Transverse colon (tissue), 4 donors: Measurements from ENCODE around the gene TGOLN2. TPM values are rescaled to one million over a fixed set of nuclear protein-coding genes. Genes with fewer than 3 reads are reported as not detected.
"Not testable (repeated sequence)": the region's sequence is repeated elsewhere in the genome, so short reads cannot be mapped to it uniquely, and the experiment has no call there.

Experiments
- DNase-seq: peaks from one replicate; pipeline ENCODE4 v3.0.0-alpha.2; 2019
- H3K27ac ChIP-seq, 4 donors: fragments of 200-600 bp; sonication (generic); 2 replicates each; pipeline ENCODE4 v1.5.1; 2016 to 2018; ENCODE audit warnings: inconsistent platforms in 4 of 4
- H3K27me3 ChIP-seq: fragments of 200-600 bp; sonication (generic); 2 replicates; pipeline ENCODE4 v1.5.1; 2017; ENCODE audit warnings: inconsistent platforms
- H3K36me3 ChIP-seq, 4 donors: fragments of 200-600 bp; sonication (generic); 2 replicates each; pipeline ENCODE4 v1.5.1; 2017 to 2019; ENCODE audit warnings: inconsistent platforms in 4 of 4
- H3K4me1 ChIP-seq, 4 donors: fragments of 200-600 bp; sonication (generic); 2 replicates each; pipeline ENCODE4 v1.5.1; 2017 to 2020; ENCODE audit warnings: inconsistent platforms in 4 of 4
- H3K4me3 ChIP-seq, 4 donors: fragments of 200-600 bp; sonication (generic); 1 replicate in 1 of 4; 2 replicates in 3 of 4; pipeline versions ENCODE4 v1.5.1 to v1.6.1; 2017 to 2019; ENCODE audit warnings: inconsistent platforms in 4 of 4
- H3K9me3 ChIP-seq, 2 donors: fragments of 200-600 bp; sonication (generic); 2 replicates each; pipeline ENCODE4 v1.5.1; 2017 to 2019; ENCODE audit warnings: inconsistent platforms in 2 of 2
- CTCF ChIP-seq, 5 experiments: fragments of 200-600 bp in 3 of 5; fragments of 450-650 bp in 2 of 5; sonication (generic) in 3 of 5; IDR thresholded peaks; 1 replicate in 2 of 5; 2 replicates in 3 of 5; pipeline ENCODE4 v1.5.1; 2016 to 2017; ENCODE audit warnings: antibody characterized with exemption in 5 of 5, inconsistent platforms in 3 of 5, mild to moderate bottlenecking in 2 of 5, moderate library complexity in 1 of 5
- EP300 ChIP-seq: sonication (generic); formaldehyde crosslinking; IDR thresholded peaks from one replicate; pipeline ENCODE4 v1.6.1; 2017; ENCODE audit warnings: antibody characterized with exemption, low read depth
- POLR2A ChIP-seq: fragments of 450-650 bp; IDR thresholded peaks from one replicate; pipeline ENCODE4 v1.6.1; 2016; ENCODE audit warnings: antibody characterized with exemption, mild to moderate bottlenecking, moderate library complexity
- POLR2AphosphoS5 ChIP-seq, 3 donors: sonication (generic); formaldehyde crosslinking; IDR thresholded peaks; one replicate each; pipeline ENCODE4 v1.6.1; 2016; ENCODE audit warnings: antibody characterized with exemption in 3 of 3
- WGBS, 2 donors: methylation state at CpG; one replicate each; pipeline ENCODE4 v1.1.5; 2018; ENCODE audit warnings: low coverage in 1 of 2; 5-methylcytosine and 5-hydroxymethylcytosine counted together
- in situ Hi-C, 4 donors: fragments of 200-750 bp; cut with MboI; loops; one replicate each; pipeline versions ENCODE4 v1.15.0 to v1.15.1; 2017; ENCODE audit warnings: low sequenced_read_pairs in 3 of 4, low pct_ligation_motif_present in 1 of 4, low pct_unique_long_range_greater_than_20kb in 1 of 4
- intact Hi-C: fragments of 100-400 bp; cut with DNase I; formaldehyde crosslinking; loops from one replicate; pipeline ENCODE4 v1.15.1; 2023; ENCODE audit warnings: low total_unique reads
- total RNA-seq, 4 donors: library from RNA; depleted of rRNA; stranded (reverse); fragments of >200 nt; gene quantifications; one replicate each; pipeline ENCODE4 v1.1.0, GENCODE V29; 2016

TGOLN2 gene
- total RNA-seq, 4 donors from 2014 or later: 113 to 234 (median 232) TPM

DNA sequence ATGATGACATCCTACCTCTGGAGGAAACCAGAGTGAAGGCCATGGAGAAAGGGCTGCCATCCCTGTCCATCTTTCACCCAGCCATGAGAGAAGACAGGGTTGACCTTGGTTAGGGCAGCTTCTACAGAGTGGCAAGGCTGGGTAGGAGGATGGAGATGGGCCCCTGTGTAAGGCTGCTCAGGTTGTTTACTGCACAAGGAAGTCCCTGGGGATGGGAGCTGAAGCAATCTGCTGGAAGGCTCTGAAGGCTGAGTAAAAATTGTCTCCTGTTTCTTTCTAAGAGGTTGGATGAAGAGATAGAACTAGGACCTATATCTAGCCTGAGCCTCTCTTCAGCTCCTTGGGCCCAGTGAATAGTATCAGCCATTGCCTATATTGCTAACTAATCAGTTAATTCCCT lies 41.1 kb upstream of the TGOLN2 start:
- no peak overlapping the region for H3K4me3 ChIP-seq
- no peaks in the 10 kb centered on the region for H3K27me3 ChIP-seq
- TF ChIP-seq CTCF (IDR thresholded peaks at IDR 0.05) (no peak), POLR2A (no peak), EP300 (no peak), POLR2AphosphoS5 (IDR thresholded peaks at IDR 0.05) (no peak)
- peaks cover 0 to 19% (median 0%) of the 10 kb centered on the region in 4 donors for H3K36me3 ChIP-seq
- DNase-seq: no peak
- H3K9me3 ChIP-seq: no peaks in the 10 kb centered on the region
- peaks cover 0 to 8% (median 2%) of the 10 kb centered on the region in 4 donors for H3K4me1 ChIP-seq
- H3K27ac ChIP-seq: no peak overlapping the region
- in situ Hi-C loops: no loop called here
- intact Hi-C loops: no loop called here

- DNase-seq: no peak
- H3K27me3 ChIP-seq: no peaks in the 10 kb centered on the region
- intact Hi-C loops: no loop called here
- H3K27ac ChIP-seq: no peak overlapping the region
- H3K4me1 ChIP-seq: peaks cover 0 to 8% (median 2%) of the 10 kb centered on the region in 4 donors
- no peak overlapping the region for H3K4me3 ChIP-seq
- H3K36me3 ChIP-seq: peaks cover 0 to 15% (median 4%) of the 10 kb centered on the region in 4 donors
- TF ChIP-seq POLR2AphosphoS5 (IDR thresholded peaks at IDR 0.05) (no peak), CTCF (IDR thresholded peaks at IDR 0.05) (no peak), POLR2A (no peak), EP300 (no peak)
- no peaks in the 10 kb centered on the region for H3K9me3 ChIP-seq
- 87 to 89% methylated on average over 5 of the region's 5 CpGs for WGBS, 2 donors
- in situ Hi-C loops: no loop called here
Observed at GRCh38 chr2:85367180-85367579, 39.4 kb upstream of the TGOLN2 start.

GRCh38 chr2:85362653-85363387 lies 35.0 kb upstream of the TGOLN2 start:
- H3K4me3 ChIP-seq, H3K4me1 ChIP-seq, H3K27me3 ChIP-seq, H3K27ac ChIP-seq, DNase-seq, H3K36me3 ChIP-seq, H3K9me3 ChIP-seq, in situ Hi-C loops, intact Hi-C loops: not testable (repeated sequence)
- WGBS, 2 donors: 86 to 92% methylated on average over 4 to 5 of the region's 5 CpGs

DNA sequence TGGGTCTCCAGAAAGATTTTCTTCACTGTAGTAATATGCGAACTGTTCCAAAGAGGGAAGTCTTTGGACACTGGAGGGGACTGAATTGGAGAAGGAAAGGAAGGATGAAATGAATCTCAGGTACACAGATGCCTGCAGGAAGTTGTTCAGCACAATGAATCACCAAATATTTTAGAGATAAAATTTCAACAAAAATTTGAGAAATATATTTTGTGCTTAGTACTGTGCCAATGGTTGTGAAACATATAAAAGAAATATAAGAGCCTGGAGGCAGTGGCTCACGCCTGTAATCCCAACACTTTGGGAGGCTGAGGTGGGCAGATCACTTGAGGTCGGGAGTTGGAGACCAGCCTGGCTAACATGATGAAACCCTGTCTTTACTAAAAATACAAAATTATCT lies 29.9 kb upstream of the TGOLN2 start:
- in situ Hi-C loops: no loop called here
- Histone ChIP-seq H3K27ac (no peak overlapping the region), H3K27me3 (no peaks in the 10 kb centered on the region), H3K9me3 (no peaks in the 10 kb centered on the region), H3K4me3 (no peak overlapping the region), H3K4me1 (peaks cover 5 to 26% (median 16%) of the 10 kb centered on the region in 4 donors), H3K36me3 (peaks cover 0 to 8% (median 0%) of the 10 kb centered on the region in 4 donors)
- WGBS, 2 donors: 88 to 94% methylated on average over 3 of the region's 3 CpGs
- no peak for TF ChIP-seq CTCF (IDR thresholded peaks at IDR 0.05)
- no peak for TF ChIP-seq POLR2A
- no peak for TF ChIP-seq EP300
- no peak for TF ChIP-seq POLR2AphosphoS5 (IDR thresholded peaks at IDR 0.05)
- DNase-seq: no peak
- intact Hi-C loops: no loop called here

DNA sequence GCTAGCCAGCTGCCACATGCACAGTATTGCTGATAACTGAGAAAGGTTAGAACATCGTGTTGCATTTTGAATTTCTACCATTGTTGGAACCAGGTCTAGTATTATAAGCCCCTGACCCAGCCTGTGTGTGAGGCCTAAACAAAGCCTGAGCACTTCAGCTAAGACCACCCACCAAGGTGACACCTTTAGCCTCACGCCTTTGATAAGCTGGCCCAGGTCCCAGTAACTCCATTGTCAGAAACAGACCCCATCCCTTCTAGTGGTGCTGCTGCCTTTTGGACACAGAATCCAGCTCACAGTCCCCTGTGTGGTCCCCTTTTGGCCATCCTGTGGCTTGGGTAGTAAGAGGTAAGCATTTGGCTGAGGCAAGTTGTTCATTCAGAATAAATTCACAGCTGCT lies 28.4 kb upstream of the TGOLN2 start:
- 80% methylated on average over 2 of the region's 2 CpGs; no CpG with 5 or more reads in 1 of the 2 donors for WGBS, 2 donors
- intact Hi-C loops: no loop called here

More for the DNA sequence above, 28.4 kb upstream of the TGOLN2 start:
- DNase-seq: no peak
- TF ChIP-seq EP300: no peak
- no peak for TF ChIP-seq CTCF (IDR thresholded peaks at IDR 0.05)
- no peak for TF ChIP-seq POLR2AphosphoS5 (IDR thresholded peaks at IDR 0.05)
- H3K4me1 ChIP-seq: peaks cover 7 to 30% (median 20%) of the 10 kb centered on the region in 4 donors
- no peaks in the 10 kb centered on the region for H3K27me3 ChIP-seq
- no peaks in the 10 kb centered on the region for H3K9me3 ChIP-seq
- H3K4me3 ChIP-seq: no peak overlapping the region
- in situ Hi-C loops: no loop called here
- H3K36me3 ChIP-seq: peaks cover 0 to 9% (median 2%) of the 10 kb centered on the region in 4 donors
- no peak overlapping the region for H3K27ac ChIP-seq
